C4-2B (cell line): Measurements from ENCODE around the gene PID1.

Experiments
- ZFX ChIP-seq: fragments of 450-650 bp; IDR thresholded peaks from 2 replicates; pipeline ENCODE4 v1.6.1; 2017
- TF ChIP-seq, protein P1 (sequence below): fragments of 450-650 bp; conservative IDR thresholded peaks from 2 replicates; pipeline ENCODE4 v1.5.1; 2017; ENCODE audit warnings: mild to moderate bottlenecking

DNA sequence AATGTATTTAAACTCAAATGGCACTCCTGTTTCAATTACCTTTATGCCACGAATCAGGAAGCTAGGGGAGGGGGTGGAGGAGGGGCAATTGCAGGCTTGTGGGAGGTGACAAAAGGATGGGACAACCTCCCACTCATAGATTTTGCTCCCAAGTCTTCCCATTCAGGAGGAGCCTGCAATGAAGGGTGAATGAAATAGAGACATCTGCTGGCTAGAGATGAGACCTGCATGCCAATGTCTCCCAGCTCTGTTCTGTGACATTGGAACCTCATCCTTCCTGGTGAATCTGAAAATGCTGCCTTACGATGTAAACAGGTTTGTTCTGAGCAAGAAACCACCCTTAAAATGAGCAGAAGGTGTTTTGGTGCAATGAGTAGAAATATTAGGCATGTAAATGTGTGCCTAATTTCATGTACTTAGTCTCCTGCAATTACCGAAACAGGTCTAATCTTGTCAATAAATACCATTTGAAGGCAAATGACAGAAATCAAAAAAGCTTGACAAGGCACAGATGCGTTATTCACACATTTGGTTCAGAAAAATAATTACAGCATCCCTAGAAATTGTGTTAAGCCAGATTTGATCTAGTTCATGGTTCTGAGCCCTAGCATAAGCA, 2.7 kb upstream of the PID1 start:
- TF ChIP-seq, protein P1, sequence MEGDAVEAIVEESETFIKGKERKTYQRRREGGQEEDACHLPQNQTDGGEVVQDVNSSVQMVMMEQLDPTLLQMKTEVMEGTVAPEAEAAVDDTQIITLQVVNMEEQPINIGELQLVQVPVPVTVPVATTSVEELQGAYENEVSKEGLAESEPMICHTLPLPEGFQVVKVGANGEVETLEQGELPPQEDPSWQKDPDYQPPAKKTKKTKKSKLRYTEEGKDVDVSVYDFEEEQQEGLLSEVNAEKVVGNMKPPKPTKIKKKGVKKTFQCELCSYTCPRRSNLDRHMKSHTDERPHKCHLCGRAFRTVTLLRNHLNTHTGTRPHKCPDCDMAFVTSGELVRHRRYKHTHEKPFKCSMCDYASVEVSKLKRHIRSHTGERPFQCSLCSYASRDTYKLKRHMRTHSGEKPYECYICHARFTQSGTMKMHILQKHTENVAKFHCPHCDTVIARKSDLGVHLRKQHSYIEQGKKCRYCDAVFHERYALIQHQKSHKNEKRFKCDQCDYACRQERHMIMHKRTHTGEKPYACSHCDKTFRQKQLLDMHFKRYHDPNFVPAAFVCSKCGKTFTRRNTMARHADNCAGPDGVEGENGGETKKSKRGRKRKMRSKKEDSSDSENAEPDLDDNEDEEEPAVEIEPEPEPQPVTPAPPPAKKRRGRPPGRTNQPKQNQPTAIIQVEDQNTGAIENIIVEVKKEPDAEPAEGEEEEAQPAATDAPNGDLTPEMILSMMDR = peak; percentile 83
- no peak for TF ChIP-seq ZFX
